H9 (cell line): ENCODE data around the gene ANKIB1. TPM values are rescaled to one million over a fixed set of nuclear protein-coding genes. Genes with fewer than 3 reads are reported as not detected.

Experiments used
- DNase-seq: peaks from one replicate; pipeline ENCODE4 v3.0.0-alpha.2; 2017
- H2AFZ ChIP-seq: one replicate; pipeline ENCODE4 v1.6.1; 2013; ENCODE audit warnings: mild to moderate bottlenecking, low read length, control low read depth, moderate library complexity
- H2AK5ac ChIP-seq: 2 replicates; pipeline ENCODE4 v1.6.1; 2013; ENCODE audit warnings: low read length, control low read depth, mixed read lengths; ENCODE audit not compliant: insufficient read length
- H2BK120ac ChIP-seq: one replicate; pipeline ENCODE4 v1.6.1; 2013; ENCODE audit warnings: low read depth, mild to moderate bottlenecking, low read length, control low read depth, inconsistent platforms; ENCODE audit not compliant: poor library complexity, severe bottlenecking
- H2BK12ac ChIP-seq: 2 replicates; pipeline ENCODE4 v1.6.1; 2013; ENCODE audit warnings: low read length, control low read depth, mixed read lengths, low read depth; ENCODE audit not compliant: insufficient read length
- H2BK15ac ChIP-seq: 2 replicates; pipeline ENCODE4 v1.6.1; 2013; ENCODE audit warnings: low read depth, low read length, control low read depth
- H2BK20ac ChIP-seq: one replicate; pipeline ENCODE4 v1.6.1; 2013; ENCODE audit warnings: low read depth, mild to moderate bottlenecking, low read length, control low read depth, inconsistent platforms; ENCODE audit not compliant: poor library complexity, severe bottlenecking
- H2BK5ac ChIP-seq: 2 replicates; pipeline ENCODE4 v1.6.1; 2013; ENCODE audit warnings: low read length, control low read depth, mixed read lengths; ENCODE audit not compliant: insufficient read length
- H3K14ac ChIP-seq: 2 replicates; pipeline ENCODE4 v1.6.1; 2013; ENCODE audit warnings: low read length, control low read depth; ENCODE audit not compliant: insufficient read depth
- H3K18ac ChIP-seq: 2 replicates; pipeline ENCODE4 v1.6.1; 2013; ENCODE audit warnings: low read depth, mild to moderate bottlenecking, mixed read lengths, low read length, control low read depth; ENCODE audit not compliant: insufficient read length
- H3K23ac ChIP-seq: 2 replicates; pipeline ENCODE4 v1.6.1; 2013; ENCODE audit warnings: low read length, control low read depth, mixed read lengths, low read depth; ENCODE audit not compliant: insufficient read length
- H3K23me2 ChIP-seq: 2 replicates; pipeline ENCODE4 v1.6.1; 2013; ENCODE audit warnings: low read depth, mild to moderate bottlenecking, mixed read lengths, low read length, control low read depth; ENCODE audit not compliant: insufficient read length, poor library complexity, severe bottlenecking
- H3K27ac ChIP-seq: 2 replicates; pipeline ENCODE4 v1.5.1; 2013; ENCODE audit warnings: low read length, control low read depth, mixed read lengths, low read depth; ENCODE audit not compliant: insufficient read length
- H3K27me3 ChIP-seq: 2 replicates; pipeline ENCODE4 v1.6.1; 2013; ENCODE audit warnings: low read length, control low read depth, inconsistent platforms; ENCODE audit not compliant: insufficient read depth
- H3K4ac ChIP-seq: 2 replicates; pipeline ENCODE4 v1.6.1; 2013; ENCODE audit warnings: low read depth, mild to moderate bottlenecking, control low read depth, inconsistent platforms, low read length, moderate library complexity
- H3K4me1 ChIP-seq: 2 replicates; pipeline ENCODE4 v1.6.1; 2013; ENCODE audit warnings: low read length, control low read depth, inconsistent platforms; ENCODE audit not compliant: insufficient read depth
- H3K4me2 ChIP-seq: 2 replicates; pipeline ENCODE4 v1.6.1; 2013; ENCODE audit warnings: low read length, control low read depth, mixed read lengths; ENCODE audit not compliant: insufficient read length, insufficient read depth
- H3K56ac ChIP-seq: 2 replicates; pipeline ENCODE4 v1.6.1; 2013; ENCODE audit warnings: low read depth, mild to moderate bottlenecking, mixed read lengths, low read length, control low read depth; ENCODE audit not compliant: insufficient read length
- H3K79me1 ChIP-seq: 2 replicates; pipeline ENCODE4 v1.6.1; 2013; ENCODE audit warnings: low read depth, mild to moderate bottlenecking, moderate library complexity, low read length, control low read depth, inconsistent platforms; ENCODE audit not compliant: insufficient read depth, poor library complexity, severe bottlenecking
- H3K79me2 ChIP-seq: 2 replicates; pipeline ENCODE4 v1.6.1; 2013; ENCODE audit warnings: low read length, control low read depth, inconsistent platforms; ENCODE audit not compliant: insufficient read depth
- H3K9ac ChIP-seq: 2 replicates; pipeline ENCODE4 v1.6.1; 2013; ENCODE audit warnings: low read length, control low read depth, mixed read lengths; ENCODE audit not compliant: insufficient read length; ENCODE audit errors: extremely low read depth
- H3K9me3 ChIP-seq: one replicate; pipeline ENCODE4 v1.6.1; 2013; ENCODE audit warnings: low read depth, low read length, inconsistent platforms; ENCODE audit not compliant: control insufficient read depth
- H3T11ph ChIP-seq: one replicate; pipeline ENCODE4 v1.6.1; 2013; ENCODE audit warnings: mild to moderate bottlenecking, low read length, control low read depth, inconsistent platforms
- H4K20me1 ChIP-seq: one replicate; pipeline ENCODE4 v1.6.1; 2013; ENCODE audit not compliant: control insufficient read depth, insufficient read length, insufficient read depth
- H4K5ac ChIP-seq: 2 replicates; pipeline ENCODE4 v1.6.1; 2013; ENCODE audit warnings: low read depth, mild to moderate bottlenecking, mixed read lengths, low read length, control low read depth; ENCODE audit not compliant: insufficient read length
- H4K8ac ChIP-seq: replicated peaks from 2 replicates; pipeline ENCODE4 v1.6.1; 2013; ENCODE audit warnings: low read length, control low read depth, mixed read lengths, low read depth; ENCODE audit not compliant: insufficient read length
- H4K91ac ChIP-seq: 2 replicates; pipeline ENCODE4 v1.6.1; 2013; ENCODE audit warnings: low read depth, mild to moderate bottlenecking, moderate library complexity, mixed read lengths, low read length, control low read depth; ENCODE audit not compliant: insufficient read length
- H3K27ac Mint-ChIP-seq, 3 experiments: 2 replicates in 2 of 3; 3 replicates in 1 of 3; pipeline ENCODE4 v1.8.0; 2020 to 2021; ENCODE audit warnings: mixed read lengths in 3 of 3, mild to moderate bottlenecking in 1 of 3, moderate library complexity in 1 of 3
- H3K27me3 Mint-ChIP-seq: 2 replicates; pipeline ENCODE4 v1.8.0; 2021; ENCODE audit warnings: low read depth, mild to moderate bottlenecking, moderate library complexity, mixed read lengths
- H3K36me3 Mint-ChIP-seq, 3 experiments: 2 replicates in 2 of 3; 3 replicates in 1 of 3; pipeline ENCODE4 v1.8.0; 2020 to 2021; ENCODE audit warnings: low read depth in 3 of 3, mixed read lengths in 3 of 3; ENCODE audit not compliant: insufficient read depth in 1 of 3
- H3K4me1 Mint-ChIP-seq, 2 experiments: 2 replicates each; pipeline ENCODE4 v1.8.0; 2020; ENCODE audit warnings: mixed read lengths in 2 of 2
- H3K4me3 Mint-ChIP-seq, 2 experiments: 2 replicates in 1 of 2; 3 replicates in 1 of 2; pipeline ENCODE4 v1.8.0; 2020 to 2021; ENCODE audit warnings: mild to moderate bottlenecking in 2 of 2, mixed read lengths in 2 of 2, moderate library complexity in 1 of 2
- H3K9me3 Mint-ChIP-seq, 2 experiments: 2 replicates in 1 of 2; 3 replicates in 1 of 2; pipeline ENCODE4 v1.8.0; 2020; ENCODE audit warnings: mild to moderate bottlenecking in 2 of 2, mixed read lengths in 2 of 2, moderate library complexity in 1 of 2
- CTCF ChIP-seq: fragments of 200-600 bp; sonication (generic); conservative IDR thresholded peaks from 3 replicates; pipeline ENCODE4 v1.8.0; 2021; ENCODE audit warnings: antibody characterized with exemption, mild to moderate bottlenecking
- WGBS: extraction: QIAGEN DNeasy Blood & Tissue Kit; methylation state at CpG from one replicate; pipeline ENCODE4 v1.1.7; 2013; ENCODE audit warnings: missing lambda C conversion rate, low lambda C conversion rate, mixed read lengths; ENCODE audit not compliant: insufficient read length; ENCODE audit errors: extremely low coverage; 5-methylcytosine and 5-hydroxymethylcytosine counted together
- total RNA-seq: library from RNA; stranded (reverse); gene quantifications from 2 replicates; pipeline ENCODE4 v1.2.1, GENCODE V29; 2021

Gene ANKIB1
- total RNA-seq, 1 experiment from 2014 or later, result 42.0 TPM

DNA sequence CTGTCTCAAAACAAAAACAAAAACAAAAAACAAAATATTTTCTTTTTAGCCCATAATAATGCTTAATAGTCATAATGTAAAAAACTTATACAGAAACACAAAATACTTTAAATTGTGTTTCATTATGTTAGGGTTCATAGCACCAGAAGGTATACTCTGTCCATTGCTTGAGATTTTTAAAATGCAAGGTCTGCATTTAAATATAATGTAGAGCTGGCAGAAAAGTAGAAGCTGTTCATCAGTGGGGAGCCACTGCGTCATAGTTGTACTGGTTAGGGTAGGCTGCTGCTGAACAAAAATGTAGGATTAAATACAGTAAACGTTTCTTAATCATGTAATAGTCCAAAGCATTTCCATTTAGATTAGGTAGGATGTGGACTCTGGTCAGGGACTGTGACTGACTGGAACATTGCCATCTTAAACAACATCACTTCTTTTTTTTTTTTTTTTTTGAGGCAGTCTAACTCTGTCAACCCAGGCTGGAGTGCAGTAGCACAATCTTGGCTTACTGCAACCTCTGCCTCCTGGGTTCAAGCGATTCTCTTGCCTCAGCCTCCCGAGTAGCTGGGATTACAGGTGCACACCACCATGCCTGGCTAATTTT is 85.2 kb downstream of the ANKIB1 start:
- Histone ChIP-seq H4K20me1 (no peaks in the 10 kb centered on the region), H4K5ac (no peak overlapping the region), H3K4me2 (no peak overlapping the region), H2BK120ac (no peak overlapping the region), H3T11ph (no peak overlapping the region), H2AK5ac (no peak overlapping the region), H3K27ac (no peak overlapping the region), H3K4ac (no peak overlapping the region), H2BK15ac (no peak overlapping the region), H3K9me3 (no peaks in the 10 kb centered on the region), H3K18ac (no peak overlapping the region), H2BK5ac (no peak overlapping the region), H3K79me2 (no peaks in the 10 kb centered on the region), H4K8ac (no peak overlapping the region), H3K56ac (no peak overlapping the region), H3K79me1 (no peaks in the 10 kb centered on the region), H3K14ac (no peak overlapping the region), H3K23me2 (no peaks in the 10 kb centered on the region), H2BK12ac (no peak overlapping the region), H4K91ac (no peak overlapping the region), H3K4me1 (no peaks in the 10 kb centered on the region), H3K23ac (no peak overlapping the region), H3K27me3 (no peaks in the 10 kb centered on the region), H2AFZ (no peak overlapping the region), H3K9ac (no peak overlapping the region), H2BK20ac (no peak overlapping the region)
- H3K4me1 Mint-ChIP-seq, result no peaks in the 10 kb centered on the region
- no peaks in the 10 kb centered on the region for H3K27me3 Mint-ChIP-seq
- TF ChIP-seq CTCF, result no peak
- no peak overlapping the region for H3K4me3 Mint-ChIP-seq
- peaks cover 4 to 9% (median 6%) of the 10 kb centered on the region in 3 experiments for H3K36me3 Mint-ChIP-seq
- WGBS, result no CpG with 5 or more reads among the region's 4 CpGs
- DNase-seq, result no peak
- H3K27ac Mint-ChIP-seq, result no peak overlapping the region; a peak in 1 of 7 replicates
- H3K9me3 Mint-ChIP-seq, result peaks cover 0 to 5% of the 10 kb centered on the region in 2 experiments; a peak in 3 of 5 replicates
